Activated naive CD8-positive, alpha-beta T cell treated with anti-CD3 and anti-CD28 coated beads, Interleukin-2, amount 10 ng/mL, durations not matched to agents 7 days and 5 days (primary cell): ENCODE results near the gene ABCD1. TPM values are rescaled to one million over a fixed set of nuclear protein-coding genes. Genes with fewer than 3 reads are reported as not detected.
A peak's percentile ranks its signal among the peaks of the same experiment; 100 is the strongest.
"Not testable (repeated sequence)": the region's sequence is repeated elsewhere in the genome, so short reads cannot be mapped to it uniquely, and the experiment has no call there.

Experiments used
- ATAC-seq: fragments of 150-1000 bp; cut with Tn5 transposase; one replicate; pipeline ENCODE4 v1.10.0; 2021; ENCODE audit warnings: low read depth, moderate library complexity
- POLR2A ChIA-PET: fragments of 350-600 bp; sonication (Branson Sonifier 250); formaldehyde crosslinking; loops from one replicate; lab custom pipeline; 2021; ENCODE audit warnings: antibody characterized with exemption; lab: Charles Lee
- DNase-seq: peaks from one replicate; pipeline ENCODE4 v3.0.0; 2021
- H3K27ac Mint-ChIP-seq: one replicate; pipeline ENCODE4 v1.8.0; 2022; ENCODE audit warnings: mild to moderate bottlenecking, mixed read lengths
- H3K27me3 Mint-ChIP-seq: one replicate; pipeline ENCODE4 v1.8.0; 2022; ENCODE audit warnings: mild to moderate bottlenecking, moderate library complexity, mixed read lengths
- H3K36me3 Mint-ChIP-seq: one replicate; pipeline ENCODE4 v1.8.0; 2021; ENCODE audit warnings: mild to moderate bottlenecking, mixed read lengths
- H3K4me1 Mint-ChIP-seq: one replicate; pipeline ENCODE4 v1.8.0; 2021; ENCODE audit warnings: mixed read lengths
- H3K4me3 Mint-ChIP-seq: one replicate; pipeline ENCODE4 v1.8.0; 2022; ENCODE audit warnings: mild to moderate bottlenecking, moderate library complexity, mixed read lengths
- H3K9me3 Mint-ChIP-seq: one replicate; pipeline ENCODE4 v1.8.0; 2021; ENCODE audit warnings: mixed read lengths
- total RNA-seq, 2 experiments: library from RNA; stranded (reverse); gene quantifications; one replicate each; pipeline ENCODE4 v1.2.3, GENCODE V29; 2021

The ABCD1 gene
- total RNA-seq, 2 experiments from 2014 or later, result 15.9 to 16.4 TPM

DNA sequence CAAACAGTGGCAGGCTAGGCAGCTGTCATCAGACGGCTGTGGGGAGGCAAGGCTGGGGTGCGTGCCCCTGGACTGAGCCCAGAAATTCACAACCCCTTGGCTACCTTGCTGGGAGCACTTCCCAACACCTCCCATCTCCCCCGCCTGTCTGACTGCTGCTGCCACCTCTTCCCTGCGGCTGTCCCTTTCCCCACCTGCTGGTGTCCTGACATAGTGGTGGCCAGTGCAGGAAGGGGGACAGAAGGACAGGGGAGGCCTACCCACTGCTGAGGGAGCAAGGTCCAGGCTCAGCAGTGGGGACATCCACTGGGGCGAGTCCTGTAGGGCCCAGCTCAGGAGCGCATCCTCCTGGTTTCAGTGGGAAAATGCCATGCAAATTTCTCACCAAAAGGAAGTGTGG lies 3.4 kb downstream of the ABCD1 start:
- ATAC-seq (no peak), DNase-seq (no peak)
- peaks cover 16% of the 10 kb centered on the region for H3K4me1 Mint-ChIP-seq
- no peaks in the 10 kb centered on the region for H3K9me3 Mint-ChIP-seq
- peaks cover 17% of the 10 kb centered on the region for H3K36me3 Mint-ChIP-seq
- H3K27me3 Mint-ChIP-seq, result no peaks in the 10 kb centered on the region
- peak overlapping the region; percentile 78 for H3K27ac Mint-ChIP-seq
- peak overlapping the region; percentile 76 for H3K4me3 Mint-ChIP-seq
- POLR2A ChIA-PET, result interaction anchor here (1.7 to 2.5 kb wide), 2 partner anchors 12 to 239 kb away, joined by 5 to 13 read pairs; no protein-coding TSS in a partner anchor

DNA sequence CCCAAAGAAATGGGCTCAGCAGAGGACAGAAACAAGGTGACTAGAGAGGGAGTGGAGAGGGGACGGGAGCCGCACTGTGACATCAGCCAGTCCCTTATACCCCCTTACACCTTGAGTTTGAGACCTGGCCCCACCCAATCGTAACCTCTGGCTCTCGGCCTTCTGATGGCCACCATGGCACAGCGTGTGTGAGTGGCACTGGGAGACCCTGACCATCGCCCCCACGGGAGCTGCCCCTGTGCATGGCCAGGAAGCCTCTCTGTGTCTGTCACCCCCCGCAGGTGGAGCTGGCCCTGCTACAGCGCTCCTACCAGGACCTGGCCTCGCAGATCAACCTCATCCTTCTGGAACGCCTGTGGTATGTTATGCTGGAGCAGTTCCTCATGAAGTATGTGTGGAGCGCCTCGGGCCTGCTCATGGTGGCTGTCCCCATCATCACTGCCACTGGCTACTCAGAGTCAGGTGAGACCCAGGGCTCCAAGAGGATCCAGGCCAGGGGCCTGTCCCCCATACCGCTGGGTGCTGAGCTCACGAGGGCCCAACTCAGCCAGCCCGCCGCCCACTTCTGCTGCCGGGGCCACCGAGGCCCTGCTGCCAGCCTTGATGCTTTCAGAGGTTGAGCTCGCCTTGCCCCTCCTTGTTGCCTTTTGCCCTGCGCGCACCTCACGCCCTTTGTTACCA lies 4.4 kb downstream of the ABCD1 start:
- H3K27me3 Mint-ChIP-seq, result no peaks in the 10 kb centered on the region
- H3K27ac Mint-ChIP-seq, result no peak overlapping the region
- POLR2A ChIA-PET, result no interaction called here
- H3K4me3 Mint-ChIP-seq, result no peak overlapping the region
- no peaks in the 10 kb centered on the region for H3K9me3 Mint-ChIP-seq
- H3K4me1 Mint-ChIP-seq, result peaks cover 16% of the 10 kb centered on the region
- peaks cover 17% of the 10 kb centered on the region for H3K36me3 Mint-ChIP-seq
- no peak for ATAC-seq
- no peak for DNase-seq

DNA sequence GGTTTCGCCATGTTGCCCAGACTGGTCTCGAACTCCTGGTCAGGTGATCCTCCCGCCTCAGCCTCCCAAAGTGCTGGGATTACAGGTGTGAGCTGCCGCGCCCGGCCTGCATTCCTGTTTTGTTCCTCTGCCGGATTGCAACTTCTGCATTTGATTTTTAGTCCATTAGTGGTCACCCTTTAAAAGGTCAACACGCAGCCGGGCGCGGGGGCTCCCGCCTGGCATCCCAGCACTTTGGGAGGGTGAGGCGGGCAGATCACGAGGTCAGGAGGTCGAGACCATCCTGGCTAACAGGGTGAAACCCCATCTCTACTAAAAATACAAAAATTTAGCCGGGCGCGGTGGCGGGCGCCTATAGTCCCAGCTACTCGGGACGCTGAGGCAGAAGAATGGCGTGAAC lies 5.5 kb downstream of the ABCD1 start:
- DNase-seq, H3K9me3 Mint-ChIP-seq, ATAC-seq, POLR2A ChIA-PET, H3K27me3 Mint-ChIP-seq, H3K27ac Mint-ChIP-seq, H3K4me3 Mint-ChIP-seq: not testable (repeated sequence)
- peaks cover 20% of the 10 kb centered on the region for H3K4me1 Mint-ChIP-seq
- peaks cover 24% of the 10 kb centered on the region for H3K36me3 Mint-ChIP-seq

DNA sequence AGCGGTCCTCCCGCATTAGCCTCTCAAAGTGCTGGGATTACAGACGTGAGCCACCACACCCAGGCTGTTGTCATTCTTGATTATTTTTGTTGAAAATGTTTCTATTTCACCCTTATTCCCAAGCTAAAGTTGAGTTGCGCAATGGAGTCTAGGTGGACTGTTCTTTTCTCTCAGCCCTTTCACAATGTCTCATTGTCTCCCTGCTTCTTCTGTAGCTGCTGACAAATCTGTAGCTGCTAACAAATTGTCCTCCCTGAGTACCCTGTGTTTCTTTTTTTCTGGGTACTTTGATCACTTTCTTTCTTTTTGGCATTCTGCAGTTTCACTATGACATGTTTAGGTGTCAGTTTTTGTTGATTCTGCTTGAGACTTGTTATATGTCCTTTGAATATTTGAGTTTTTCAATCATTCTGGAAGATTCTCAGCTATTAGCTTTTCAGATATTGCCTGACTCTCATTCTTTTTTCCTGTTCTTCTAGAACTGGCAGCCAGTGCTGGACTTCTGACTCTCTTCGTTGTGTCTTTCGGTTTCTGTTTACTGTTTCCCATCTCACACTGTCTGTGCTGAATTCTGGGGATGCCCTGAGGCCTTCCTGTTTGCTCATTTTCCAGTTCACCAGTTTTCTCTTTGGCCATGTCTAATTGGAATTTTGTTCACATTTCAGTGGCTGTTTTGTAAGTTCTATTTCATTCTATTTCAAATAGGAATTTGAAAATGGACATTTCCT lies 6.6 kb downstream of the ABCD1 start:
- Mint-ChIP-seq H3K27me3 (no peaks in the 10 kb centered on the region), H3K4me3 (no peak overlapping the region), H3K27ac (peak overlapping the region; percentile 49), H3K9me3 (no peaks in the 10 kb centered on the region), H3K36me3 (peaks cover 29% of the 10 kb centered on the region), H3K4me1 (peaks cover 27% of the 10 kb centered on the region)
- ATAC-seq (no peak), DNase-seq (no peak)
- POLR2A ChIA-PET, result no interaction called here

DNA sequence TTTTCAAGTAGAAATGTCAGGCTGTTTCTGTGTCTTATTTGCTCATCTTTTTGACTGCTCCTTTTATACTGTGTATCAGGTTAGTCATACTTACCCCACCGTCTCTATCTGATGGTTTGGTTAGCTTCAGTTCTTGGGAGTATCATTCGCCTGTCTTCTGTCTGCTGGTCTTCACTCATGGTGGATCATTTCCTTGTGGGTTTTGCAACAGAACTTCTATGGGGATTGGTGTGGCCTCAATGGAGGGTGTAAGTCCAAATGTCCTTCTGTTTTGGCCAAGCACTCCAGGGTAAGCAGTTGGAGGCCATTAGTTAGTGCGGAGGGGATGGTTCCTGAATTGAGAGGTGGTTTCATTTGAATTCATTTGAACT lies 7.2 kb downstream of the ABCD1 start:
- no peak for DNase-seq
- no peaks in the 10 kb centered on the region for H3K27me3 Mint-ChIP-seq
- ATAC-seq, result no peak
- H3K36me3 Mint-ChIP-seq, result peaks cover 29% of the 10 kb centered on the region
- peaks cover 27% of the 10 kb centered on the region for H3K4me1 Mint-ChIP-seq
- POLR2A ChIA-PET, result no interaction called here
- H3K27ac Mint-ChIP-seq, result peak overlapping the region; percentile 49
- no peaks in the 10 kb centered on the region for H3K9me3 Mint-ChIP-seq
- no peak overlapping the region for H3K4me3 Mint-ChIP-seq

DNA sequence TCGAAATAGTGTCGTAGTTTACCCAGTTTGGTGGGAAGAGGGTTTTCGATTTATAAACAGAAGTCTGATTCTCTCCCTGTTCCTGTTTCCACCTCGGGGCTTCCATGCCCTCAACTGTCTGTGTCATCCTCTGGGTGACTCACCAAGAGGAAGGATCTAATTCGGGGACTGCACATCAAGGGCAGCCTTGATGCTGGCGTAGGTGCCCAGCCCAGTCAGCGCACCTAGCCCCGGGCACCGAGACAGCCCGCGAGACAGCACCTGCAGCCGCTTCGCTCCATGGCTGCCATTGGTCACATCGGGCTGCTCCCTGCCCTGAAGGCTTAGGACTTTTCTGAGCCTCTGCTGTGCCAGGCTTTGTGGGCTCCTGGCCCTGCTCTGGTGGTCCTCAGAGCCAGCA lies 7.7 kb downstream of the ABCD1 start:
- no peaks in the 10 kb centered on the region for H3K27me3 Mint-ChIP-seq
- H3K4me3 Mint-ChIP-seq, result no peak overlapping the region
- no peak for ATAC-seq
- H3K4me1 Mint-ChIP-seq, result peaks cover 26% of the 10 kb centered on the region
- POLR2A ChIA-PET, result no interaction called here
- H3K36me3 Mint-ChIP-seq, result peaks cover 29% of the 10 kb centered on the region
- no peaks in the 10 kb centered on the region for H3K9me3 Mint-ChIP-seq
- H3K27ac Mint-ChIP-seq, result no peak overlapping the region
- no peak for DNase-seq

DNA sequence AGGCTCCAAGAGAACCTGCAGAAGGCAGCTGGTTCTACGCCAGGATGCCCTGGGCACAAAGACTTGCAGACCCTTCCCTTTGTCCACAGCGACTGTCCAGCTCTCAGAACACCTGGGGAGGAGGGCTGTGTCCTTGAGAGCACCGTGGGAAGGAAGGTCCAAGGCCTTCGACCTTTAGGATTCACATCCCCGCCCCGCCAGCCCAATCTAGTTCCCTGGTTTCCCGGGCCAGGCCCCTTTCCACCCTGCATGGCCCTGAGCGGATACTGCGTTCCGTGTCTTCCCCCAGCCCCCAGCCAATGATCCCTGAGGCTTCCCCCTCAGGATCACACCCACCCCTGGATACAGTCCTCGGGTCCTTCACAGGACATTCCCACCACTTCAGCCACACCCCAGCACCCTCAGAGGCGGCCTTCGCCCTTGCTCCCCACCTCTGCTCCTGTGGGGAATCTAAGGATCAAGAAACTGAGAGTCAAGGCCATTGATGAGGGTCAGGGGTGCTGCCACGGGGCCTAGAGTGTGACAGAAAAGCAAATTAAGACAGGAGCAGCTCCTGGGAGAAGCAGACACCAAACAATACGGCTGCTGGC lies 9.1 kb downstream of the ABCD1 start:
- peaks cover 28% of the 10 kb centered on the region for H3K36me3 Mint-ChIP-seq
- H3K27me3 Mint-ChIP-seq, result no peaks in the 10 kb centered on the region
- ATAC-seq, result no peak

DNA sequence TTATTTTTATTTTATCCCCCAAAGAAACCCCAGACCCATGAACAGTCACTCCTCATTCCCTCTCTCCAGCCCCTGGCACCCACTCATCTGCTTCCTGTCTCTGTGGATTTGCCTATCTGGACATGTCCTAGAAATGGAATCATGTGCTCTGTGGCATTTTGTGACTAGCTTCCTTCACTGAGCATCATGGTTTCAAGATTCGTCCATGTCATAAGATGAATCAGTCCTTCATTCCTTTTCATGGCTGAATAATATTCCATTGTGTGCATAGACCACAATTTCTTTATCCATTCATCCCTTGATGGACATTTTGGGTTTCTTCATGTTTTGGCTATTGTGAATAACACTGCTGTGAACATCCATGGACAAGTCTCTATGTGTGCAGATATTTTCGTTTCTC lies 10.2 kb downstream of the ABCD1 start:
- Mint-ChIP-seq H3K36me3 (peaks cover 28% of the 10 kb centered on the region), H3K9me3 (no peaks in the 10 kb centered on the region), H3K4me3 (no peak overlapping the region), H3K4me1 (peaks cover 23% of the 10 kb centered on the region), H3K27ac (no peak overlapping the region), H3K27me3 (no peaks in the 10 kb centered on the region)
- no peak for DNase-seq
- no peak for ATAC-seq
- POLR2A ChIA-PET, result interaction anchor here (1.4 kb wide), 1 partner anchor 9 kb away, joined by 4 read pairs; no protein-coding TSS in a partner anchor

More for the DNA sequence above, 9.1 kb downstream of the ABCD1 start:
- no peak overlapping the region for H3K27ac Mint-ChIP-seq
- POLR2A ChIA-PET, result no interaction called here
- DNase-seq, result no peak
- H3K4me3 Mint-ChIP-seq, result no peak overlapping the region
- H3K9me3 Mint-ChIP-seq, result no peaks in the 10 kb centered on the region
- H3K4me1 Mint-ChIP-seq, result peaks cover 21% of the 10 kb centered on the region

DNA sequence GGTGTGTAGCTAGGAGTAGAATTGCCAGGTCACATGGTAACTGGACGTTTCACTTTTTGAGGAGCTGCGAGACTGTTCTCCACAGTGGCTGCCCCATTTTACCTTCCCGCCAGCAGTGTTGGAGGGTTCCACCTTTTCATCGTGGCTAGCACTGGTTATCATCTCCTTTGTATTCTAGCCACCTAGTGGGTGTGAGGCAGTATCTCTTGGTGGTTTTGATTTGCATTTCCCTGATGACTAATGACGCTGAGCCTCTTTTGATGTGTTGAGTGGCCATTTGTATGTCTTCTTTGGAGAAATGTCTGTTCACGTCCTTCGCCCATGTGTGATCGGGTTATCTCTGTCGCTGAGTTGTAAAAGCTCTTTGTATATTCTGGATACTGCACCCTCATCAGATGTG lies 10.6 kb downstream of the ABCD1 start:
- H3K27me3 Mint-ChIP-seq, result no peaks in the 10 kb centered on the region
- DNase-seq, result no peak
- no peak overlapping the region for H3K4me3 Mint-ChIP-seq
- no peaks in the 10 kb centered on the region for H3K9me3 Mint-ChIP-seq
- H3K27ac Mint-ChIP-seq, result no peak overlapping the region
- H3K4me1 Mint-ChIP-seq, result peaks cover 27% of the 10 kb centered on the region
- POLR2A ChIA-PET, result interaction anchor here (1.4 kb wide), 1 partner anchor 9 kb away, joined by 4 read pairs; no protein-coding TSS in a partner anchor
- ATAC-seq, result peak; percentile 45
- H3K36me3 Mint-ChIP-seq, result peaks cover 30% of the 10 kb centered on the region

DNA sequence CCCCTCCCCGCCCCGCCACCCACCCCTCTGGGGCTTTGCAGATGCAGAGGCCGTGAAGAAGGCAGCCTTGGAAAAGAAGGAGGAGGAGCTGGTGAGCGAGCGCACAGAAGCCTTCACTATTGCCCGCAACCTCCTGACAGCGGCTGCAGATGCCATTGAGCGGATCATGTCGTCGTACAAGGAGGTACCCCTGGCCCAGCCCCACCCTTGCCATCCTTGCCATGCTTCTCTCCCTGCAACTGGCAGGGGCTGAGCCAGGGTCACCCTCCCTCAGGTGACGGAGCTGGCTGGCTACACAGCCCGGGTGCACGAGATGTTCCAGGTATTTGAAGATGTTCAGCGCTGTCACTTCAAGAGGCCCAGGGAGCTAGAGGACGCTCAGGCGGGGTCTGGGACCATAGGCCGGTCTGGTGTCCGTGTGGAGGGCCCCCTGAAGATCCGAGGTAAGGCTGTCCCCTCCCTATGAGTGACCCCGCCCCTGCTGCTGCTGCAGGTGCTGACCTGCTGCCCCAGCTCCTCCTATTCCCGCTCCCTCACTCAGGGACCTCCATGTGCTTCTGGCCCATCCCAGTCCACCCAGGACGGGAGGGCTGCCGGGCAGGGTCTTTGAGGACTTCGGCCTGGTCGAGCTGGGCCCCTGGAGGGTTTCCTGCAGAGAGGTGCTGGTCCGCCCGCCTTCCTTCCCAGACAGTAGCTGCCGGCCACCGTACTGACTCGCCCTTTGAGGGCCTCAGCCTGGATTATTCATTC lies 11.6 kb downstream of the ABCD1 start:
- no peaks in the 10 kb centered on the region for H3K27me3 Mint-ChIP-seq
- H3K9me3 Mint-ChIP-seq, result no peaks in the 10 kb centered on the region
- POLR2A ChIA-PET, result interaction anchor here (0.5 kb wide), 1 partner anchor 256 kb away, joined by 4 read pairs; no protein-coding TSS in a partner anchor
- no peak overlapping the region for H3K4me3 Mint-ChIP-seq
- H3K36me3 Mint-ChIP-seq, result peaks cover 25% of the 10 kb centered on the region
- ATAC-seq (no peak), DNase-seq (no peak)
- peaks cover 26% of the 10 kb centered on the region for H3K4me1 Mint-ChIP-seq
- no peak overlapping the region for H3K27ac Mint-ChIP-seq

DNA sequence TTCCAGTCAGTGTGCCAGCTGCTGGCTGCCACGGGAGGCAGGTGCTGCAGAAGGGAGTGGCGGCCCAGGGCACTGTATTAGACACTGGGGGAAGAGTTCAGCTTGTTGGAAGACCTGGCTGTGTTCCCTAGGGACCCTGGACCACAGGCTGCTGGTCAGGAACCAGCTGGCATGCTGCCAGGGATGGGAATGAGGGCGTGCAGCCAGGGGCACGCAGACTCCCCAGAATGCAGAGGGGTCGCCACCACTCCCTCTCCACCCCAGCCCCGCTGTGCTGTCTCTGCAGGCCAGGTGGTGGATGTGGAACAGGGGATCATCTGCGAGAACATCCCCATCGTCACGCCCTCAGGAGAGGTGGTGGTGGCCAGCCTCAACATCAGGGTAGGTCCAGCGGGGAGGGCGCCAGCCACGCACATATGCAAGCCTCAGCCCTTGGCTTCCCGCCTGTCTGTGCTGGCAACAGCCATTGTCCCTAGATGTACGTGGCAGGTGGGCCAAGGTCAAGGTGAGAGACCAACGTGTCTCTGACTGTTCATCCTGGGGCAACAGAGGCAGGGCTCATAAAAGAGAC lies 12.3 kb downstream of the ABCD1 start:
- ATAC-seq (no peak), DNase-seq (no peak)
- Mint-ChIP-seq H3K4me1 (peaks cover 21% of the 10 kb centered on the region), H3K27me3 (no peaks in the 10 kb centered on the region), H3K4me3 (no peak overlapping the region), H3K9me3 (no peaks in the 10 kb centered on the region), H3K27ac (no peak overlapping the region), H3K36me3 (peaks cover 19% of the 10 kb centered on the region)
- POLR2A ChIA-PET, result no interaction called here

DNA sequence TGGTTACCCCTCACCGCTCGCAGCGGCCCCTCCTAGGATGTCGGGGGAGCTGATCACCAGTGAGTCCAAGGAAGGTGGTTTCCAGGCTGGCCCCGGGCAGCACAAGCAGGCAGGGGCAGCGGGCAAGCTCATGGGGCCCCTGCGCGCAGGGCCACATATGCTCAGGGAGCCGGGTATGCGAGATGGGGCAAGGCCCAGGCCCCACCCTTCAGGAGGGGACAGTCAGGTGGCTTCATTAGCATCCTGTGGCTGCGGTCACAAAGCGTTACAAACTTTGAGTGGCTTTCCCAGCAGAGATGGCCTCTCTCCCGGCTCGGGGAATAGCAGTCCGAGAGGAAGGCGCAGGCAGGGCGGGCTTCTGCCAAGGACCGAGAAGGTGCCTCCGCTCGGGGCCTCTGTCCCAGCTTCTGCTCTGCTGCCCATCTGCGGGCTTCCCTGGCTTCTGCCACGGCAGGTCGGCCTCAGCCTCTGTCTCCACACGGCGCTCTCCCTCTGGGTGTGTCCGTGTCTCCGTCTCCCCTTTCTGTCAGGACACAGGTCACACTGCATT lies 13.5 kb downstream of the ABCD1 start:
- ATAC-seq (no peak), DNase-seq (no peak)
- Mint-ChIP-seq H3K36me3 (peaks cover 15% of the 10 kb centered on the region), H3K4me1 (peaks cover 21% of the 10 kb centered on the region), H3K27ac (no peak overlapping the region), H3K27me3 (no peaks in the 10 kb centered on the region), H3K4me3 (no peak overlapping the region), H3K9me3 (no peaks in the 10 kb centered on the region)
- POLR2A ChIA-PET, result no interaction called here
